Erythroblast (primary cell): ENCODE results near the gene VEGFC.

Experiments
- GATA1 ChIP-seq: IDR thresholded peaks from 2 replicates; pipeline ENCODE4 v1.6.1; 2011; ENCODE audit warnings: low read depth, mild to moderate bottlenecking, control low read depth, low read length, moderate library complexity
- POLR2A ChIP-seq: IDR thresholded peaks from 2 replicates; pipeline ENCODE4 v1.6.1; 2011; ENCODE audit warnings: mild to moderate bottlenecking, low read length

GRCh38 chr4:176671532-176671931 is 121.2 kb downstream of the VEGFC start:
- TF ChIP-seq POLR2A (no peak), GATA1 (no peak)
